Measurements from ENCODE around the gene MED12L.

The MED12L gene

GRCh38 chr3:151293127-151293526, 207.7 kb downstream of the MED12L start:
- TF ChIP-seq TAF1 (IDR thresholded peaks at IDR 0.05; ENCODE audit: borderline replicate concordance, insufficient read depth, low read length), result no peak
- no peak for TF ChIP-seq REST (IDR thresholded peaks at IDR 0.05; ENCODE audit: insufficient read depth in 1 of 2, low read depth in 2 of 2, low read length in 2 of 2)
- TF ChIP-seq POLR2AphosphoS5 (IDR thresholded peaks at IDR 0.05; ENCODE audit: low read depth, low read length), result no peak
- TF ChIP-seq FOXP2 (optimal IDR thresholded peaks at IDR 0.05; ENCODE audit: borderline replicate concordance, extremely low read depth, extremely low read length, insufficient read depth), result no peak
- no peak for TF ChIP-seq SIN3A (IDR thresholded peaks at IDR 0.05; ENCODE audit: borderline replicate concordance, insufficient read depth, low read length)

- TF ChIP-seq REST (IDR thresholded peaks at IDR 0.05; ENCODE audit: insufficient read depth in 1 of 2, low read depth in 2 of 2, low read length in 2 of 2) (no peak), TAF1 (IDR thresholded peaks at IDR 0.05; ENCODE audit: borderline replicate concordance, insufficient read depth, low read length) (no peak), FOXP2 (optimal IDR thresholded peaks at IDR 0.05; ENCODE audit: borderline replicate concordance, extremely low read depth, extremely low read length, insufficient read depth) (no peak), POLR2AphosphoS5 (IDR thresholded peaks at IDR 0.05; ENCODE audit: low read depth, low read length) (no peak), SIN3A (IDR thresholded peaks at IDR 0.05; ENCODE audit: borderline replicate concordance, insufficient read depth, low read length) (no peak)
Observed at GRCh38 chr3:151296226-151296625, 210.8 kb downstream of the MED12L start.

- no peak for TF ChIP-seq POLR2AphosphoS5 (IDR thresholded peaks at IDR 0.05; ENCODE audit: low read depth, low read length)
Observed at GRCh38 chr3:151297429-151297828, 212.0 kb downstream of the MED12L start.

- TF ChIP-seq POLR2AphosphoS5 (IDR thresholded peaks at IDR 0.05; ENCODE audit: low read depth, low read length) (no peak), FOXP2 (optimal IDR thresholded peaks at IDR 0.05; ENCODE audit: borderline replicate concordance, extremely low read depth, extremely low read length, insufficient read depth) (no peak), TAF1 (IDR thresholded peaks at IDR 0.05; ENCODE audit: borderline replicate concordance, insufficient read depth, low read length) (no peak), REST (IDR thresholded peaks at IDR 0.05; ENCODE audit: insufficient read depth in 1 of 2, low read depth in 2 of 2, low read length in 2 of 2) (no peak), SIN3A (IDR thresholded peaks at IDR 0.05; ENCODE audit: borderline replicate concordance, insufficient read depth, low read length) (no peak)
Observed at GRCh38 chr3:151299006-151299405, 213.5 kb downstream of the MED12L start.

GRCh38 chr3:151300539-151300938, 215.1 kb downstream of the MED12L start:
- no peak for TF ChIP-seq TAF1 (IDR thresholded peaks at IDR 0.05; ENCODE audit: borderline replicate concordance, insufficient read depth, low read length)
- no peak for TF ChIP-seq SIN3A (IDR thresholded peaks at IDR 0.05; ENCODE audit: borderline replicate concordance, insufficient read depth, low read length)
- TF ChIP-seq FOXP2 (optimal IDR thresholded peaks at IDR 0.05; ENCODE audit: borderline replicate concordance, extremely low read depth, extremely low read length, insufficient read depth), result no peak
- no peak for TF ChIP-seq REST (IDR thresholded peaks at IDR 0.05; ENCODE audit: insufficient read depth in 1 of 2, low read depth in 2 of 2, low read length in 2 of 2)
- no peak for TF ChIP-seq POLR2AphosphoS5 (IDR thresholded peaks at IDR 0.05; ENCODE audit: low read depth, low read length)
